GM12892 (cell line): ENCODE data around the gene SERINC5.

ENCODE experiments used
- DNase-seq: peaks from one replicate; pipeline ENCODE4 v3.0.0; 2011; ENCODE audit not compliant: insufficient read length
- FAIRE-seq: peaks from 2 replicates; lab custom pipeline; 2011; peaks lifted over from hg19 to GRCh38; lab: Jason Lieb, UNC
- POLR2A ChIP-seq: IDR thresholded peaks from 2 replicates; pipeline ENCODE4 v1.6.1; 2011; ENCODE audit warnings: low read depth, low read length, control low read depth
- POLR2AphosphoS5 ChIP-seq: IDR thresholded peaks from 2 replicates; pipeline ENCODE4 v1.6.1; 2011; ENCODE audit warnings: low read depth, low read length, control low read depth
- TAF1 ChIP-seq: IDR thresholded peaks from 2 replicates; pipeline ENCODE4 v1.6.1; 2011; ENCODE audit warnings: low read depth, mild to moderate bottlenecking, control low read depth, low read length, borderline replicate concordance

Gene SERINC5

GRCh38 chr5:80238097-80238496 lies 17.8 kb downstream of the SERINC5 start:
- FAIRE-seq (no peak), DNase-seq (no peak)
- TF ChIP-seq TAF1 (no peak), POLR2AphosphoS5 (no peak), POLR2A (no peak)

DNA sequence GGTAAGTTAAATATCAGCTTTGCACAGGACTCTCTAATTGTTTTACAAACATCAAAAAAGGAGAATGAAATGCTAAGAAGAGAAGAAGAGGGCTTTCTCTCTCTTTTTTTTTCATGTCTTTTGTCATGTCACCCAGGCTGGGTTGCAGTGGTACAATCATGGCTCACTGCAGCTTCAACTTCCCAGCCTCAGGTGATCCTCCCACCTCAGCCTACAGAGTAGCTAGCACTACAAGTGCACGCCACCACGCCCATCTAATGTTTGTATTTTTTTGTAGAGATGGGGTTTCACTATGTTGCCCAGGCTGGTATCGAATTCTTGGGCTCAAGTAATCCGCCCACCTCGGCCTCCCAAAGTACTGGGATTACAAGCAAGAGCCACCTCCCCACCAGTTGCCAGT lies 18.6 kb downstream of the SERINC5 start:
- no peak for TF ChIP-seq TAF1
- TF ChIP-seq POLR2A: no peak
- TF ChIP-seq POLR2AphosphoS5: no peak
- FAIRE-seq (no peak), DNase-seq (no peak)

GRCh38 chr5:80234116-80234948 lies 21.5 kb downstream of the SERINC5 start:
- no peak for FAIRE-seq
- DNase-seq: no peak
- TF ChIP-seq POLR2A: no peak
- no peak for TF ChIP-seq POLR2AphosphoS5
- no peak for TF ChIP-seq TAF1

GRCh38 chr5:80231693-80232092 lies 24.2 kb downstream of the SERINC5 start:
- TF ChIP-seq POLR2AphosphoS5 (no peak), POLR2A (no peak), TAF1 (no peak)
- FAIRE-seq: no peak
- no peak for DNase-seq

- no peak for TF ChIP-seq POLR2AphosphoS5
- TF ChIP-seq TAF1: no peak
- no peak for TF ChIP-seq POLR2A
- FAIRE-seq: no peak
- DNase-seq: no peak
These were observed 24.6 kb downstream of the SERINC5 start for GRCh38 chr5:80231243-80231642.

GRCh38 chr5:80230269-80230992 lies 25.4 kb downstream of the SERINC5 start:
- FAIRE-seq (no peak), DNase-seq (no peak)
- TF ChIP-seq POLR2A: no peak
- TF ChIP-seq POLR2AphosphoS5: no peak
- TF ChIP-seq TAF1: no peak

DNA sequence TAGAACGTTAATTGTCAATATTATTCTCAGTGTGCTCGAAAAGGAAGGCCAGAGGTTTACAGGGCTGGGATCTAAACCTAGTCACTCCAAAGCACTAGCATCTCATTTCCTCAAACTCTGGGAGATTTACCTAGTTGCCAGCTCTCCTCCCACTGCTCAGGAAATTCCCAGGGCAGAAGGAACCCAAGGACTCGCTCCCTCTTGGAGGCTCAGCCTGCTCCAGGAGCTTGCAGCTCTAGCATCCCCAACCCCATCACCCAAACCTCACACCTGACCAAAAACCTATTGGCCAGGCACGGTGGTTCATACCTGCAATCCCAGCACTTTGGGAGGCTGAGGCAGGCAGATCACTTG lies 26.0 kb downstream of the SERINC5 start:
- FAIRE-seq: no peak
- TF ChIP-seq POLR2AphosphoS5 (no peak), POLR2A (no peak), TAF1 (no peak)
- no peak for DNase-seq

DNA sequence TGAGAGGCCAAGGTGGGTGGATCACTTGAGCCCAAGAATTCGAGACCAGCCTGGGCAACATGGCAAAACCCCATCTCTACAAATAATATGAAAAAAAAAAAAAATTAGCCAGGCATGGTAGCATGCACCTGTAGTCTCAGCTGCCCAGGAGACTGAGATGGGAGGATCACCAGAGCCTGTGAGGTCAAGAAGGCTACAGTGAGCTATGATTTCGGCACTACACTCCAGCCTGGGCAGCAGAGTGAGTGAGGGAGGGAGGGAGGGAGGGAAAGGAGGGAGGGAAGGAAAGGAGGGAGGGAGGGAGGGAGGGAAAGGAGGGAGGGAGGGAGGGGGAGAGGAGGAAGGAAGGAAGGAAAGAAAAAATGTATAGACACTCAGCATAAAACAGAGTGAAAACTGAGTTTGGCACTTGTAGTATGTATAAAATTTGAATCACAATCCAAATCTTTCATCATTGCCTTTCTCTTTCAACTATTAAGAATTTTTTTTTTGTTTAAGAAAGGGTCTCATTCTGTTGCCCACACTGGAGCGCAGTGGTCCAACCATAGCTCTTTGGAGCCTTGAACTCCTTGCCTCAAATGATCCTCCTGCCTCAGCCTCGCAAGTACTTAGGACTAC lies 27.8 kb downstream of the SERINC5 start:
- FAIRE-seq (no peak), DNase-seq (no peak)
- TF ChIP-seq POLR2AphosphoS5: no peak
- no peak for TF ChIP-seq TAF1
- TF ChIP-seq POLR2A: no peak

GRCh38 chr5:80225934-80226326 lies 29.9 kb downstream of the SERINC5 start:
- FAIRE-seq (no peak), DNase-seq (no peak)
- TF ChIP-seq POLR2AphosphoS5 (no peak), TAF1 (no peak), POLR2A (no peak)

DNA sequence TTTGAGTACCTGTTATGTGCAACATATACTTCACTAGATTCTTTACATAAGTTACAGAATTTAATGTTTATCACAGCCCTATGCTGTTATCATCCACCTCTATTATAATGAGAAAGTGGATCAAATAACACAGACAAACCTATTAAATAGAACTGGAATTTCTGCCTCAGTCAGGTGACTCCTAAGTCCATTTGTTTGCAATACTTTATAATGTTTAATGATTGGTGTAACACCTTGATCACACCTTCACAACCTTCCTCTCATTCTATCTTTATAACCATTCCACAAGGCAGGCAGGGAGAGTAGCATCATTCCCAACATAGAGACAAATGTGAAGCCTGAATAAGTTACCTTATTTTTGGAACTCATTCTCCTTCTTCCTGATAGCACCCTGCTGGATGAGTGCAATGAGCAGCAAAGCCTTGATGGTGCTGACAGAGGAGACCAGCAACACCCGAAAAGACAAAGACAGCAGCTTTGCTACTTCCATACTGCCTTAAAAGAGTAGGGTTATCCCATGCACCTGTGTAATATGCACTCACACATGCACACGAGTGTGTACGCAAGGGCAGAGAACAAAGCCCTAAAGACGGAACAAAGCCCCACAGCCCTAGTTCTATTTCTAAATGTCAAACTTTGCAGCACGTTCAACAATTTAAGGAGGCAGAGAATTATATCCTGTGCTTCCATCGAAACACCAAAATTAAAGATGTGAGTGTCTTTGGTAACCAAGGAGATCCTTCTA lies 30.5 kb downstream of the SERINC5 start:
- TF ChIP-seq POLR2AphosphoS5: no peak
- no peak for TF ChIP-seq TAF1
- no peak for TF ChIP-seq POLR2A
- FAIRE-seq (no peak), DNase-seq (no peak)

GRCh38 chr5:80223561-80223960 lies 32.3 kb downstream of the SERINC5 start:
- TF ChIP-seq TAF1 (no peak), POLR2AphosphoS5 (no peak), POLR2A (no peak)
- FAIRE-seq: no peak
- no peak for DNase-seq
